OCI-LY7 (cell line): ENCODE results near the gene CRHR2. TPM values are rescaled to one million over a fixed set of nuclear protein-coding genes. Genes with fewer than 3 reads are reported as not detected.

ENCODE experiments used
- BruUV-seq: library from RNA; stranded (reverse); fragments of 400-500 nt; replicated peaks from 2 replicates; lab custom pipeline; 2021; lab: Mats Ljungman, UMichigan
- CTCF ChIA-PET: fragments of 300-600 bp; sonication (Branson Sonifier 250); formaldehyde crosslinking; loops from one replicate; lab custom pipeline; 2022; ENCODE audit warnings: antibody characterized with exemption; ENCODE audit not compliant: unreplicated experiment; lab: Charles Lee
- POLR2A ChIA-PET: fragments of 300-600 bp; sonication (Branson Sonifier 250); formaldehyde crosslinking; loops from one replicate; lab custom pipeline; 2022; ENCODE audit warnings: antibody characterized with exemption; lab: Charles Lee
- DNase-seq: peaks from one replicate; pipeline ENCODE4 v3.0.0-alpha.2; 2015; ENCODE audit warnings: low spot score
- H2AFZ ChIP-seq: fragments of 200-600 bp; sonication (generic), shearing (Covaris generic); 2 replicates; pipeline ENCODE4 v1.6.1; 2014; ENCODE audit warnings: mild to moderate bottlenecking, antibody characterized with exemption, low read length, moderate library complexity
- H3K27ac ChIP-seq: fragments of 200-600 bp; sonication (generic); 2 replicates; pipeline ENCODE4 v1.5.1; 2014; ENCODE audit warnings: mixed run types, low read depth, mild to moderate bottlenecking, moderate library complexity, low read length, inconsistent platforms; ENCODE audit not compliant: poor library complexity, severe bottlenecking
- H3K36me3 ChIP-seq: fragments of 200-600 bp; sonication (generic); 2 replicates; pipeline ENCODE4 v1.6.1; 2014; ENCODE audit warnings: mild to moderate bottlenecking, antibody characterized with exemption, low read length, moderate library complexity, mixed read lengths; ENCODE audit not compliant: insufficient read depth
- H3K4me1 ChIP-seq: fragments of 200-600 bp; sonication (generic); 2 replicates; pipeline ENCODE4 v1.5.1; 2014; ENCODE audit warnings: mild to moderate bottlenecking, low read length; ENCODE audit not compliant: insufficient read depth, poor library complexity, severe bottlenecking
- H3K4me2 ChIP-seq: fragments of 200-600 bp; sonication (generic); 2 replicates; pipeline ENCODE4 v1.6.1; 2014; ENCODE audit warnings: mild to moderate bottlenecking, low read length
- H3K4me3 ChIP-seq: fragments of 200-600 bp; sonication (generic); 2 replicates; pipeline ENCODE4 v1.5.1; 2014; ENCODE audit warnings: mild to moderate bottlenecking, low read depth, low read length; ENCODE audit not compliant: poor library complexity, severe bottlenecking
- H3K79me2 ChIP-seq: fragments of 200-600 bp; sonication (generic); 2 replicates; pipeline ENCODE4 v1.6.1; 2016; ENCODE audit warnings: low read depth, mild to moderate bottlenecking, low read length, moderate library complexity, mixed read lengths; ENCODE audit not compliant: insufficient read depth
- H3K9me2 ChIP-seq: fragments of 200-600 bp; sonication (generic); 2 replicates; pipeline ENCODE4 v1.6.1; 2016; ENCODE audit warnings: mild to moderate bottlenecking, low read length, mixed read lengths; ENCODE audit not compliant: insufficient read depth
- H3K9me3 ChIP-seq: fragments of 200-600 bp; sonication (generic); 2 replicates; pipeline ENCODE4 v1.6.1; 2014; ENCODE audit warnings: mild to moderate bottlenecking, mixed run types, low read length, mixed read lengths
- H4K20me1 ChIP-seq: fragments of 200-600 bp; sonication (generic); 2 replicates; pipeline ENCODE4 v1.6.1; 2014; ENCODE audit warnings: mild to moderate bottlenecking, antibody characterized with exemption, low read length, moderate library complexity, mixed read lengths; ENCODE audit not compliant: insufficient read depth
- EZH2phosphoT487 ChIP-seq: fragments of 200-600 bp; sonication (generic); IDR thresholded peaks from 2 replicates; pipeline ENCODE4 v1.6.1; 2018; ENCODE audit warnings: low read depth, borderline replicate concordance, mild to moderate bottlenecking, mixed run types, antibody characterized with exemption, low read length, moderate library complexity, mixed read lengths
- intact Hi-C: fragments of 100-400 bp; cut with micrococcal nuclease; formaldehyde crosslinking; loops from one replicate; pipeline ENCODE4 v1.10.0; 2022; ENCODE audit not compliant: unreplicated experiment
- total RNA-seq, 2 experiments: library from RNA; depleted of rRNA in 1 of 2; stranded (reverse); fragments of >200 nt in 1 of 2; shearing (Covaris generic) in 1 of 2; gene quantifications; 2 replicates each; pipeline ENCODE4 v1.2.3, GENCODE V29; 2014 to 2022
- TF ChIP-seq, protein P1 (sequence below): fragments of 200-600 bp; sonication (generic); conservative IDR thresholded peaks from 2 replicates; pipeline ENCODE4 v1.5.1; 2014; ENCODE audit warnings: mild to moderate bottlenecking, antibody characterized with exemption, low read length, moderate library complexity, mixed read lengths

Gene CRHR2
- total RNA-seq, 2 experiments from 2014 or later = not detected

DNA sequence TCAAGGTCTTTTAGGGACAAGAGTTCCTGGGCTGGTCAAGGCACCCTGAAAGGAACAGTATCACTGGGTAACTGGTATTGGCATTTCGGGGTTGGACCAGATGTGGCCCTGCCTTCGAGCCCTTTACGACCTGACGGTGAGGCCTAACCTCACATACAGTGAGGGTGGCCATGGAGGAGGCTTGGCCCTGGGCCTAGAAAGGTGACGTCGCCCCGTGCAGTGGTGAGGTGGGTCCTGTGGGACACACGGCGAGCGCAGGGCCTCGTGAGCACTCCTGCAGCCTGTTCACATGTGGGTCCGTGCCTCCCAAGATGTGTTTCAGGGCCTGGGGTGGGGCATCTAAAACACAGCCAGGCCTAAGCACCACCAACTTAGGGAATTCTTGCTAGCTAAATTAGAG lies 36.1 kb downstream of the CRHR2 start:
- Histone ChIP-seq H3K9me2 (no peaks in the 10 kb centered on the region), H3K4me3 (no peak overlapping the region), H3K9me3 (no peaks in the 10 kb centered on the region), H3K4me1 (no peaks in the 10 kb centered on the region), H4K20me1 (no peaks in the 10 kb centered on the region; the same call in 1 of the 2 replicates), H3K27ac (no peak overlapping the region), H3K4me2 (no peak overlapping the region), H2AFZ (no peak overlapping the region), H3K36me3 (peaks cover 36% of the 10 kb centered on the region), H3K79me2 (no peaks in the 10 kb centered on the region)
- POLR2A ChIA-PET = interaction anchor here (0.7 kb wide), 1 partner anchor 32 kb away, joined by 4 read pairs; no protein-coding TSS in a partner anchor
- intact Hi-C loops = no loop called here
- TF ChIP-seq, protein P1, sequence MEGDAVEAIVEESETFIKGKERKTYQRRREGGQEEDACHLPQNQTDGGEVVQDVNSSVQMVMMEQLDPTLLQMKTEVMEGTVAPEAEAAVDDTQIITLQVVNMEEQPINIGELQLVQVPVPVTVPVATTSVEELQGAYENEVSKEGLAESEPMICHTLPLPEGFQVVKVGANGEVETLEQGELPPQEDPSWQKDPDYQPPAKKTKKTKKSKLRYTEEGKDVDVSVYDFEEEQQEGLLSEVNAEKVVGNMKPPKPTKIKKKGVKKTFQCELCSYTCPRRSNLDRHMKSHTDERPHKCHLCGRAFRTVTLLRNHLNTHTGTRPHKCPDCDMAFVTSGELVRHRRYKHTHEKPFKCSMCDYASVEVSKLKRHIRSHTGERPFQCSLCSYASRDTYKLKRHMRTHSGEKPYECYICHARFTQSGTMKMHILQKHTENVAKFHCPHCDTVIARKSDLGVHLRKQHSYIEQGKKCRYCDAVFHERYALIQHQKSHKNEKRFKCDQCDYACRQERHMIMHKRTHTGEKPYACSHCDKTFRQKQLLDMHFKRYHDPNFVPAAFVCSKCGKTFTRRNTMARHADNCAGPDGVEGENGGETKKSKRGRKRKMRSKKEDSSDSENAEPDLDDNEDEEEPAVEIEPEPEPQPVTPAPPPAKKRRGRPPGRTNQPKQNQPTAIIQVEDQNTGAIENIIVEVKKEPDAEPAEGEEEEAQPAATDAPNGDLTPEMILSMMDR = no peak
- TF ChIP-seq EZH2phosphoT487 = no peak
- BruUV-seq = no TSS peak
- no peak for DNase-seq
- CTCF ChIA-PET = no interaction called here

DNA sequence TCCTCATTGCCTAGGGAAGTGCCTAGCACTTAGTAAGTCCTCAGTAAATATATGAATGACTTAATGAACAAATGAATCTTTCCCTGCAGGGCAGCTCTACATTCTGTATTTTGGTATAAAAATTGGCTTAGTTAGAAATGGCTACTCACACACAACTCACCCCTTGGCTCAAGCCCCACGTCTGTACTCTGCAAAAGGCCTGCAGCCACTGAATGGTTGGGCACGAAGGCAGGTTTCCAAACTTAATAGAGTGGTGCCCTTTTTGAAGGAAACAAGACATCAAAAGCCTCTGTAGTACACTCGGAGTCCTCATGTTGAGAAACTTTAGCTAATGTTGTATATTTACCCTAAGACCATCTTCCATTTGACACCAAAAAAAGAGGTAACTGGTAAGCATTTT lies 36.6 kb downstream of the CRHR2 start:
- Histone ChIP-seq H3K4me3 (no peak overlapping the region), H2AFZ (no peak overlapping the region), H3K9me3 (no peaks in the 10 kb centered on the region), H3K36me3 (peaks cover 36% of the 10 kb centered on the region), H3K4me1 (no peaks in the 10 kb centered on the region), H3K4me2 (no peak overlapping the region), H4K20me1 (no peaks in the 10 kb centered on the region; the same call in 1 of the 2 replicates), H3K27ac (no peak overlapping the region), H3K9me2 (no peaks in the 10 kb centered on the region), H3K79me2 (no peaks in the 10 kb centered on the region)
- TF ChIP-seq EZH2phosphoT487 = no peak
- TF ChIP-seq, protein P1 = no peak
- POLR2A ChIA-PET = no interaction called here
- CTCF ChIA-PET = no interaction called here
- BruUV-seq = no TSS peak
- intact Hi-C loops = no loop called here
- DNase-seq = no peak

DNA sequence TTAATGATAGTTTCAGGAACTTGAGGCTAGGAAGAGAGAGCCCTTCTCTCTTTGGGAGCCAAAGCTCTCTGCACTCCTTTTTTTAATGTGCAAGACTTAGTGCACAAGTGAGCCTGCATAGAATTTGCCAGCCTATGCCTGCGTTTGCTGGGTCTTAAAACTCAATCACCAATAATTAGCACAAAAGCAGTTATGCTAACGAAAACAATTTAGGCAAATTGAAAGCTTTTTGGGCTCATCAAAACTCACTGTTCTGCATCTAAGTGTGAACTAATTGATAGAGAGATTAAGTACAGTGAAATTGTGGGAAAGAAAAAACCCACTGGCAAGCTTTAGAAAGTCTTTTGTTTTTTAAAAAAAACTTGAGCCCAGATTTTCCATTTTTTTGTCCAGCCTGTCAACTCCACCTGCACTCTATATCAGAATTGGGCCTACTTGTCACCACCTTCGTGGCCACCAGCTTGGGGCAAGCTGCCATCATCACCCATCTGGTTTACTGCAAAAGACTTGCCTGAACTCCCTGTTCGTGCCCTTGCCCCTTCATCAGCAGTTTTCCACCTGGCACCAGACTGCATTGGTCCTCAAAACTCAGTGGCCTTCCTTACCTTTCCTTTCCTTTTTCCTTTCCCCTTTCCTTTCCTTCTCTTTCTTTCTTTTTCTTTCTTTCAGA lies 37.8 kb downstream of the CRHR2 start:
- CTCF ChIA-PET = interaction anchor here (0.6 kb wide), 2 partner anchors 10 to 69 kb away, joined by 3 to 4 read pairs; no protein-coding TSS in a partner anchor
- BruUV-seq = no TSS peak
- TF ChIP-seq EZH2phosphoT487 = no peak
- TF ChIP-seq, protein P1 = no peak

More for the DNA sequence above, 37.8 kb downstream of the CRHR2 start:
- intact Hi-C loops = no loop called here
- H3K4me3 ChIP-seq = no peak overlapping the region
- no peak overlapping the region for H2AFZ ChIP-seq
- POLR2A ChIA-PET = interaction anchor here (0.6 to 0.9 kb wide), 2 partner anchors 406 to 531 kb away, joined by 3 read pairs; no protein-coding TSS in a partner anchor
- H3K4me1 ChIP-seq = no peaks in the 10 kb centered on the region
- no peaks in the 10 kb centered on the region; the same call in 1 of the 2 replicates for H4K20me1 ChIP-seq
- DNase-seq = no peak
- H3K9me2 ChIP-seq = no peaks in the 10 kb centered on the region
- H3K4me2 ChIP-seq = no peak overlapping the region
- peaks cover 36% of the 10 kb centered on the region for H3K36me3 ChIP-seq
- no peak overlapping the region for H3K27ac ChIP-seq
- no peaks in the 10 kb centered on the region for H3K79me2 ChIP-seq
- H3K9me3 ChIP-seq = no peaks in the 10 kb centered on the region
